Ectodermal cell (in vitro differentiated cells): ENCODE results near the gene PYY.

Experiments
- H3K27ac ChIP-seq: 2 replicates; pipeline ENCODE4 v1.7.0; 2013; ENCODE audit warnings: mild to moderate bottlenecking, low read depth, low read length; ENCODE audit not compliant: insufficient read depth, poor library complexity, severe bottlenecking
- H3K27me3 ChIP-seq: 2 replicates; pipeline ENCODE4 v1.7.0; 2013; ENCODE audit warnings: mild to moderate bottlenecking, low read length; ENCODE audit not compliant: insufficient read depth, control insufficient read depth, poor library complexity, severe bottlenecking
- H3K36me3 ChIP-seq: one replicate; pipeline ENCODE4 v1.7.0; 2013; ENCODE audit warnings: low read length; ENCODE audit not compliant: control insufficient read depth, insufficient read depth
- H3K4me1 ChIP-seq: one replicate; pipeline ENCODE4 v1.7.0; 2013; ENCODE audit warnings: low read length; ENCODE audit not compliant: control insufficient read depth, insufficient read depth
- H3K4me3 ChIP-seq: 2 replicates; pipeline ENCODE4 v1.7.0; 2013; ENCODE audit warnings: low read depth, low read length, control low read depth; ENCODE audit not compliant: insufficient read depth
- H3K9me3 ChIP-seq: 2 replicates; pipeline ENCODE4 v1.7.0; 2013; ENCODE audit warnings: mild to moderate bottlenecking, low read length, moderate library complexity; ENCODE audit not compliant: control insufficient read depth
- WGBS, 2 experiments: methylation state at CpG; one replicate each; pipeline ENCODE4 v1.1.7; 2013; ENCODE audit warnings: missing lambda C conversion rate in 2 of 2; 5-methylcytosine and 5-hydroxymethylcytosine counted together

PYY gene

GRCh38 chr17:43994272-43995149, 40.8 kb upstream of the PYY start:
- H3K27me3 ChIP-seq = peaks cover 11% of the 10 kb centered on the region
- H3K4me1 ChIP-seq = no peaks in the 10 kb centered on the region
- peak overlapping the region; percentile 29 for H3K4me3 ChIP-seq
- 24 to 25% methylated on average over 52 of the region's 52 CpGs for WGBS, 2 experiments
- H3K9me3 ChIP-seq = no peaks in the 10 kb centered on the region
- H3K27ac ChIP-seq = no peak overlapping the region
- no peaks in the 10 kb centered on the region for H3K36me3 ChIP-seq

DNA sequence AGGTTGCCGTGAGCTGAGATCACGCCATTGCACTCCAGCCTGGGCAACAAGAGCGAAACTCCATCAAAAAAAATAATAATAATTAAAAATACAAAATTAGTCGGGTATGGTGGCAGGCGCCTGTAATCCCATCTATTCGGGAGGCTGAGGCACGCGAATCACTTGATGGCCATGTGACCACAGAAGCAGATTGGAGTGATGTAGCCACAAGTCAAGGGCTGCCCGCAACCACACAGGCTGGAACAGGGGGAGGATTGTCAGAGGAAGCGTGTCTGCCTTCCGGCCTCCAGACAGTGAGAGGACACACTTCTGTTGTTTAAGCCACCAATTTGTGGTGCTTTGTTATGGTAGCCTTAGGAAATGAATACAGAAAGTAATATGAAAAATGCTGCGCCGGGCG, 38.9 kb upstream of the PYY start:
- no peak overlapping the region for H3K27ac ChIP-seq
- H3K9me3 ChIP-seq = no peaks in the 10 kb centered on the region
- peaks cover 2% of the 10 kb centered on the region for H3K4me1 ChIP-seq
- 92 to 95% methylated on average over 13 to 14 of the region's 14 CpGs for WGBS, 2 experiments
- no peak overlapping the region for H3K4me3 ChIP-seq
- peaks cover 11% of the 10 kb centered on the region for H3K27me3 ChIP-seq
- no peaks in the 10 kb centered on the region for H3K36me3 ChIP-seq

- WGBS, 2 experiments = 94 to 97% methylated on average over 9 of the region's 9 CpGs
- Histone ChIP-seq H3K36me3 (no peaks in the 10 kb centered on the region), H3K27me3 (peaks cover 11% of the 10 kb centered on the region)
Observed at GRCh38 chr17:43988301-43988700, 34.6 kb upstream of the PYY start.

DNA sequence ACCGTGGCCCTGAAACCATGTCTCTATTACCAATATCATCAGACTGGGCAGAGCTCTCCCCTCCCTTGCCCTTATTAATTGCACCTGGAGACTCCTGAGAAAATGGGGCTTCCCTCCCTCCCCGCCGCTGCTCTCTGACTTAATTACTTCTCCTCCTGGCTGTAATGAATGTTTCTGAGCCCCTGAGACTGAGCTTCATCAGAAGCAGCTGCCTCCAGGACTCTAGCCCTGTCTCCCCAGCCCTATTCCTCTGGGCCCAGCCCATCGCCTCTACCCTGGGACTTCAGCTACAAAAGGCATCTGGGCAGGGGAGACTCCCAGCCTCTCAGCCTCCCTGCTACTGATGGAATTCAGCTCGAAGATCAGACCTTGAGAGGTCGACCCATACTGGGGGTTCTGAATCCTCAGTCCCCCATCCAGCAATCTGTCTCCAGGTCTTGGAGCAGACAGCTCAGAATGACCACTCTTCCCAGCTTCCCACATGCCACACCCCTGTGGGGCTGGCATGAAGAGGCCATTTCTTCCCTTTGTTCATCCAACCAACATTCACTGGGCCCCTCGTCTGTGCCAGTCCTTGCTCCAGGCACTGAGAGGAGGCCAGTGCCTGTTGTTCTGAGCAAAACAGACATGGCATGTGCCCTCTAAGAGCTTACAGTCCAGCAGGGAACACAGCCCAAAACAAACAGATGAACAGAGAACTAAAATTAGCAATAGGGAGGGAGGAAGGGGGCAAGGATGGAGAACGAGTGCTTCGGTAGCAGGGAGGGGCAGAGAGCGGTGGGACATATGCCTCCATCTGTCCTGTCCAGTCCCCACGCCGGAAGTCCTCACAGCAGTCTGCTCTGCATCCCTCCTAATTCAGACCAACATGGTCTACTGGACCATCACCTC, 33.6 kb upstream of the PYY start:
- Histone ChIP-seq H3K27me3 (peaks cover 21% of the 10 kb centered on the region), H3K4me3 (no peak overlapping the region), H3K27ac (no peak overlapping the region), H3K9me3 (no peaks in the 10 kb centered on the region), H3K4me1 (peaks cover 14% of the 10 kb centered on the region), H3K36me3 (no peaks in the 10 kb centered on the region)
- WGBS, 2 experiments = 69 to 76% methylated on average over 12 of the region's 12 CpGs

More at GRCh38 chr17:43988301-43988700, 34.6 kb upstream of the PYY start:
- H3K27ac ChIP-seq = no peak overlapping the region
- H3K4me1 ChIP-seq = peaks cover 14% of the 10 kb centered on the region
- no peak overlapping the region for H3K4me3 ChIP-seq
- no peaks in the 10 kb centered on the region for H3K9me3 ChIP-seq

- Histone ChIP-seq H3K36me3 (no peaks in the 10 kb centered on the region), H3K4me1 (peaks cover 14% of the 10 kb centered on the region), H3K4me3 (no peak overlapping the region), H3K9me3 (no peaks in the 10 kb centered on the region), H3K27me3 (peaks cover 27% of the 10 kb centered on the region), H3K27ac (no peak overlapping the region)
- 93 to 94% methylated on average over 7 of the region's 7 CpGs for WGBS, 2 experiments
Observed at GRCh38 chr17:43986225-43986981, 32.7 kb upstream of the PYY start.

DNA sequence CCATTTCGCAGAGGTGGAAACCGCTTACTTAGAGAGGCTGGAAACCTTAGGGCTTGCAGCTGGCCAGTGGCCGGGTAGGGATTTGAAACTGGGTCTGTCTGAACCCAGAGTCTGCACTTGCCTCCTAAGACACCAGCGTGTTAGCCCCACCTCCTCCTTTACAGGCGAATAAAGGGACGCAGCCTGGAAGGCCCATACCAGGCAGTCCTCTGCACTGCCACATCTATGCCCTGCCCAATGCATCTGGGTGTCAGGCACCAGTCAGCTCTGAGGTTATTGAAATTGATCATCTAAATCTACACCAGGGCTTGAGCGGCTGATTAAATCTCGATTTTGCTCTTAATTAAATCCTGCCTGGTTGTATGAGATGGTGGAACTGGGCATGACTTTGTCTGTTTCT, 30.8 kb upstream of the PYY start:
- Histone ChIP-seq H3K4me1 (peaks cover 14% of the 10 kb centered on the region), H3K4me3 (peak overlapping the region; percentile 53), H3K9me3 (no peaks in the 10 kb centered on the region), H3K36me3 (no peaks in the 10 kb centered on the region), H3K27me3 (peaks cover 27% of the 10 kb centered on the region), H3K27ac (no peak overlapping the region)
- WGBS, 2 experiments = 33 to 40% methylated on average over 8 of the region's 8 CpGs

- 1 to 2% methylated on average over 78 of the region's 78 CpGs for WGBS, 2 experiments
- H3K27ac ChIP-seq = no peak overlapping the region
- H3K4me3 ChIP-seq = peak overlapping the region; percentile 53
- H3K36me3 ChIP-seq = no peaks in the 10 kb centered on the region
- H3K4me1 ChIP-seq = peaks cover 14% of the 10 kb centered on the region
- H3K9me3 ChIP-seq = no peaks in the 10 kb centered on the region
- peaks cover 27% of the 10 kb centered on the region for H3K27me3 ChIP-seq
Observed at GRCh38 chr17:43983515-43984411, 30.0 kb upstream of the PYY start.

- no peaks in the 10 kb centered on the region for H3K9me3 ChIP-seq
- peaks cover 14% of the 10 kb centered on the region for H3K4me1 ChIP-seq
- 28 to 41% methylated on average over 4 to 5 of the region's 5 CpGs for WGBS, 2 experiments
- H3K27ac ChIP-seq = no peak overlapping the region
- H3K27me3 ChIP-seq = peaks cover 27% of the 10 kb centered on the region
- H3K4me3 ChIP-seq = peak overlapping the region; percentile 53
- no peaks in the 10 kb centered on the region for H3K36me3 ChIP-seq
Observed at GRCh38 chr17:43983196-43983514, 29.4 kb upstream of the PYY start.

DNA sequence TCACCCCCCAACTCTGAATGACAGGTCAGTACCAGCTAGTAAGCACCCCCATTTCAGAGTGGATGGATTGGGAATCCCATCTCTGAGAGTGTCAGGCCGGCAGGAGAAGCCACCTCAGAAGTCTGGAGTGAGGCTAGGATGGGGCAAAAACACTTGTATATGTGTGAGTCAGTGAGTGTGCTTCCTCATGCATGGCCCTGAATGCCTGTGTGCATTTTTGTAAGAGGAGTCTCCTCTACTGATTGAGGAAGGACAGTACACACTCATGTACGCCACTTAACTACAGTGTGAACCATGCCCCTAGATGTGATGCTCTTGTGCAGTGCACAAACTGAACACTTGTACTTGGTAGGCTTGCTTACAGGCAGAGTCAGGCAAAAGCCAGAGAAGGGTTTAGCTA, 28.4 kb upstream of the PYY start:
- Histone ChIP-seq H3K4me3 (no peak overlapping the region), H3K27ac (no peak overlapping the region), H3K36me3 (no peaks in the 10 kb centered on the region), H3K9me3 (no peaks in the 10 kb centered on the region), H3K4me1 (peaks cover 9% of the 10 kb centered on the region), H3K27me3 (peaks cover 27% of the 10 kb centered on the region)
- 87 to 93% methylated on average over 2 of the region's 2 CpGs for WGBS, 2 experiments
